Mammary epithelial cell (primary cell): Measurements from ENCODE around the gene AIDA.
"Not testable (repeated sequence)": the region's sequence is repeated elsewhere in the genome, so short reads cannot be mapped to it uniquely, and the experiment has no call there.

Source experiments
- CTCF ChIP-seq, 2 donors: IDR thresholded peaks in 1 of 2; conservative IDR thresholded peaks in 1 of 2; 2 replicates each; pipeline ENCODE4 v1.5.1; 2011 to 2012; ENCODE audit warnings: inconsistent platforms in 2 of 2, low read length in 2 of 2, mild to moderate bottlenecking in 2 of 2, control low read depth in 1 of 2, low read depth in 1 of 2; ENCODE audit not compliant: insufficient read depth in 1 of 2; ENCODE audit errors: extremely low read depth in 1 of 2
- EZH2 ChIP-seq: IDR thresholded peaks from 2 replicates; pipeline ENCODE4 v1.6.1; 2012; ENCODE audit warnings: low read length, inconsistent platforms, borderline replicate concordance

GRCh38 chr1:222668184-222668583 is 44.1 kb downstream of the AIDA start:
- not testable (repeated sequence) for TF ChIP-seq CTCF (conservative IDR thresholded peaks at IDR 0.05 in 1 of 2, IDR thresholded peaks at IDR 0.05 in 1 of 2; ENCODE audit: extremely low read depth in 1 of 2, insufficient read depth in 1 of 2, low read depth in 1 of 2, low read length in 2 of 2); EZH2
